HAP-1 (cell line): Measurements from ENCODE around the gene KIF21B.
"Not testable (repeated sequence)": the region's sequence is repeated elsewhere in the genome, so short reads cannot be mapped to it uniquely, and the experiment has no call there.

Experiments used
- DNase-seq, 2 experiments: peaks; one replicate each; pipeline ENCODE4 v3.0.0-alpha.2; 2016 to 2020; ENCODE audit warnings: low spot score in 2 of 2
- H3K27me3 ChIP-seq: fragments of 250-450 bp; sonication (Bioruptor Pico); 2 replicates; pipeline ENCODE4 v1.5.1; 2020; ENCODE audit warnings: low read depth, mild to moderate bottlenecking, moderate library complexity
- H3K36me3 ChIP-seq: fragments of 250-450 bp; sonication (Bioruptor Pico); replicated peaks from 2 replicates; pipeline ENCODE4 v1.5.1; 2020; ENCODE audit warnings: mild to moderate bottlenecking
- H3K4me1 ChIP-seq: fragments of 250-450 bp; sonication (Bioruptor Pico); 2 replicates; pipeline ENCODE4 v1.5.1; 2020; ENCODE audit warnings: mild to moderate bottlenecking
- H3K4me3 ChIP-seq: fragments of 250-450 bp; sonication (Bioruptor Pico); 2 replicates; pipeline ENCODE4 v1.5.1; 2020; ENCODE audit warnings: mild to moderate bottlenecking, moderate library complexity
- H3K9me3 ChIP-seq: fragments of 250-450 bp; sonication (Bioruptor Pico); 2 replicates; pipeline ENCODE4 v1.5.1; 2020; ENCODE audit warnings: mild to moderate bottlenecking, moderate library complexity
- in situ Hi-C: fragments of 300-500 bp; cut with MboI; formaldehyde crosslinking; loops from 3 replicates; pipeline ENCODE4 v1.14.3; 2020; ENCODE audit warnings: low sequenced_read_pairs, inconsistent platforms, mixed read lengths

Gene KIF21B

GRCh38 chr1:200934676-200935245 lies 88.8 kb downstream of the KIF21B start:
- Histone ChIP-seq H3K27me3 (no peaks in the 10 kb centered on the region), H3K9me3 (no peaks in the 10 kb centered on the region), H3K4me1 (no peaks in the 10 kb centered on the region), H3K36me3 (no peaks in the 10 kb centered on the region), H3K4me3 (no peak overlapping the region)
- DNase-seq: no peak
- in situ Hi-C loops: no loop called here

- in situ Hi-C loops: no loop called here
- no peaks in the 10 kb centered on the region for H3K4me1 ChIP-seq
- H3K4me3 ChIP-seq: no peak overlapping the region
- H3K9me3 ChIP-seq: no peaks in the 10 kb centered on the region
- H3K36me3 ChIP-seq: no peaks in the 10 kb centered on the region
- DNase-seq: no peak
- no peaks in the 10 kb centered on the region for H3K27me3 ChIP-seq
These were observed 91.7 kb downstream of the KIF21B start for GRCh38 chr1:200931776-200932175.

GRCh38 chr1:200930285-200930684 lies 93.2 kb downstream of the KIF21B start:
- in situ Hi-C loops, DNase-seq, H3K27me3 ChIP-seq: not testable (repeated sequence)

GRCh38 chr1:200929530-200930278 lies 93.8 kb downstream of the KIF21B start:
- Histone ChIP-seq H3K9me3 (no peaks in the 10 kb centered on the region), H3K36me3 (no peaks in the 10 kb centered on the region), H3K4me3 (no peak overlapping the region), H3K27me3 (no peaks in the 10 kb centered on the region), H3K4me1 (no peaks in the 10 kb centered on the region)
- in situ Hi-C loops: no loop called here
- no peak for DNase-seq

More at GRCh38 chr1:200930285-200930684, 93.2 kb downstream of the KIF21B start:
- H3K36me3 ChIP-seq, H3K4me1 ChIP-seq, H3K9me3 ChIP-seq, H3K4me3 ChIP-seq: not testable (repeated sequence)

- H3K9me3 ChIP-seq: no peaks in the 10 kb centered on the region
- DNase-seq: no peak
- no peak overlapping the region for H3K4me3 ChIP-seq
- in situ Hi-C loops: no loop called here
- no peaks in the 10 kb centered on the region for H3K36me3 ChIP-seq
- no peaks in the 10 kb centered on the region for H3K4me1 ChIP-seq
- H3K27me3 ChIP-seq: no peaks in the 10 kb centered on the region
These were observed 97.7 kb downstream of the KIF21B start for GRCh38 chr1:200925831-200926230.

GRCh38 chr1:200923601-200924000 lies 99.9 kb downstream of the KIF21B start:
- Histone ChIP-seq H3K4me3 (no peak overlapping the region), H3K9me3 (no peaks in the 10 kb centered on the region), H3K4me1 (no peaks in the 10 kb centered on the region), H3K27me3 (no peaks in the 10 kb centered on the region), H3K36me3 (no peaks in the 10 kb centered on the region)
- in situ Hi-C loops: no loop called here
- DNase-seq: no peak

- no peaks in the 10 kb centered on the region for H3K9me3 ChIP-seq
- H3K36me3 ChIP-seq: no peaks in the 10 kb centered on the region
- in situ Hi-C loops: no loop called here
- no peaks in the 10 kb centered on the region for H3K4me1 ChIP-seq
- no peak overlapping the region for H3K4me3 ChIP-seq
- no peaks in the 10 kb centered on the region for H3K27me3 ChIP-seq
- DNase-seq: no peak
These were observed 101.1 kb downstream of the KIF21B start for GRCh38 chr1:200922406-200922805.

GRCh38 chr1:200921571-200922110 lies 101.9 kb downstream of the KIF21B start:
- H3K4me1 ChIP-seq: no peaks in the 10 kb centered on the region
- in situ Hi-C loops: no loop called here
- no peaks in the 10 kb centered on the region for H3K9me3 ChIP-seq
- no peaks in the 10 kb centered on the region for H3K27me3 ChIP-seq
- no peaks in the 10 kb centered on the region for H3K36me3 ChIP-seq
- H3K4me3 ChIP-seq: no peak overlapping the region
- DNase-seq: no peak
